HCT116 (cell line): ENCODE measurements around the gene NAPSA.

Experiments used
- CTCF ChIP-seq, 3 experiments: fragments of 200-600 bp in 1 of 3; sonication (generic) in 1 of 3; IDR thresholded peaks in 2 of 3; conservative IDR thresholded peaks in 1 of 3; 2 replicates each; pipeline ENCODE4 v1.5.1; 2012 to 2017; ENCODE audit warnings: low read depth in 2 of 3, low read length in 2 of 3, antibody characterized with exemption in 1 of 3, borderline replicate concordance in 1 of 3, control low read depth in 1 of 3, mild to moderate bottlenecking in 1 of 3, mixed read lengths in 1 of 3, mixed run types in 1 of 3, moderate library complexity in 1 of 3; ENCODE audit not compliant: insufficient read depth in 1 of 3
- RAD21 ChIP-seq: IDR thresholded peaks from 2 replicates; pipeline ENCODE4 v1.6.1; 2012; ENCODE audit warnings: low read depth, mild to moderate bottlenecking
- SP1 ChIP-seq: IDR thresholded peaks from 2 replicates; pipeline ENCODE4 v1.6.1; 2012; ENCODE audit warnings: low read depth
- SRF ChIP-seq: IDR thresholded peaks from 2 replicates; pipeline ENCODE4 v1.6.1; 2012; ENCODE audit warnings: low read depth

GRCh38 chr19:50310759-50311465 lies 54.5 kb downstream of the NAPSA start:
- no peak for TF ChIP-seq CTCF (IDR thresholded peaks at IDR 0.05 in 2 of 3, conservative IDR thresholded peaks at IDR 0.05 in 1 of 3; ENCODE audit: borderline replicate concordance in 1 of 3, insufficient read depth in 1 of 3, low read depth in 2 of 3, low read length in 2 of 3)
- TF ChIP-seq SRF: no peak
- TF ChIP-seq SP1: no peak
- TF ChIP-seq RAD21: no peak
